NCI-H2227 (cell line): ENCODE measurements around the gene SALL4.
A peak's percentile ranks its signal among the peaks of the same experiment; 100 is the strongest.
"Not testable (repeated sequence)": the region's sequence is repeated elsewhere in the genome, so short reads cannot be mapped to it uniquely, and the experiment has no call there.

Source experiments
- DNase-seq: peaks from one replicate; lab custom pipeline; 2025; ENCODE audit not compliant: unreplicated experiment; lab: John Stamatoyannopoulos, UW

Gene SALL4

DNA sequence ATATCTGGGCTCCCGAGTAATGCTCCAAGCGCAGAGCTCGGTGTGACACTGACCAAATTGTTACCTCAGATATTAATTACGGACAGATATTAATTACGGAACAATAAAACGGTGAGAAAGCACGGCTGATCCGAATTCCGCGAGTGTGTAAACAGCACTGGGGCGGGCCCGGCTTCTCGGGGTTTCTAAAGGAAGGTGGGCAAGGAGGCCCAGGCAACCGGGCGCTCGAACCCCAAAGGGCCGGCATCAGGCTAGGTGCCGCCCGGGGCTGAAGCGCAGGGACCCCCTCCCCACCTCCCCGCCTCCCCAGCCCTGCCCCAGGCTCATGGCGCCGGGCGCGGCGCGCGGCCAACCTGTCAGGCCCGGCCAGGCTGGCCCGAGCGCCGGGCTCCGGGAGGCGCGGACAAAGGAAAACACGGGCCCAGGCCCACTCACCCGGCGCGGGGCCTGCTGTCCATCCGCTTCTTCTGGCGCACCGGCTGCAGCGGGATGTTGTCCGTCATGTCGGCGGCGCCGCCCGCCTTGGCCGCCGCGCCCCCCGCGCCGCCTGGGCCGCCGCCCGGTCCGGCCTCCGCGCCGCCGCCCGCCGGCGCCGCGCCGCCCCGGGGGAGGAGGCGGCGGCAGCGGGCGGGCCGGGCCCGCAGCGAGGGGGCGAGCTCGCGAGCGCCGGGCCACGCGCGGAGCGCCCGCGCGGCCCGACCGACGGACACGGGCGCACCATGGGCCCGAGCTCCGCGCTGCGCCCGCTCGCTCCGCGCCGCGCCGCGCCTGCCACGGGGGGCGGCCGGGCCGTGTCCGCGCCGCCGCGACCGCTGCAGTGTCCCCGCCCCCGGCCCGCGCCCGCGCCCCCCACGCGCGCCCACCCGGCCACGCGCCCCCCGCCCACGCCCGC is 34.2 kb downstream of the SALL4 start, which contains the start of gene ATP9A:
Gene ATP9A (minus strand): TSS at position 524 of the 892 bp plus-strand sequence. CDS start 21 bp downstream, at position 503.
- DNase-seq = peak; percentile 43

DNA sequence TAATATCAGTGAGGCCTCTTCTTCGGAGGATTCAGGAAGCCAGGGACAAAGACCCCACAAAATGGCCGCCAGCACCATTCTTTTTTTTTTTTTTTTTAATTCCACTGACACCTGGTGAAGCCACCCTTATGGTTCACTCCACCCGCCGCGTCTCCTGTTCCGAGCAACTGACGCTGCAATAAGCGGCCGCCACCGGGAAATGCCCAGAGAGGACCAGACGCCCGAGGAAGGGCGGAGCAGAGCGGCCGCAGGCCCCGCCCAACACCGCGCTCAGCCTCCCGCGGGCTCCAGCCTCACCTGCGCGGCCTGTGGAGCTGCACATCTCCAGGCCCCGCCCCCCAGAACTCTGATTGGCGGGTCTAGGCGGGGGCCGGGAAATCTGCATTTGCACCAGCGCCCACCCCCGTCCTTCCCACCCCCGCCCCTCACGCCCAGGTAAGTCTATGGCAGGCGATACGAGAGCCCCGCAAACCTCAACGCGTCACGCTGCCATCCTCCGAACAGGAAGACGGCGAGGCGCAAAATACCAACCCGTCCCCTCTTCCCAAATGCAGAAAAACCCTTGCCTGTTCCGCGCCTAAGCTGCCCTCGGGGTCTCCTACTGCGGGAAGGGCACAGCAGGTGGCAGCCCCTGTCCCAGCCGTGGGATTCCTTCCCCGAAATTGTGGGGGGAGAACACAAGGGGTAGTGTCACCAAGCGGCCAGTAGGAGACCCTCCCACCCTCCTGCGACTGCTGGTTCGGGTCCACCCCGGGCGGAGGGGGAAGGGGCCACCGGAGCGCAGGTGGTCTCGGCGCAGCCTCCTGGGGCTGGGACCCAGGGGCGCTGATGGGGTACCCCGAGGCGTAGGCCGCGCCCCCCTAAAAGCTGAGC is 35.1 kb downstream of the SALL4 start:
- peak; percentile 92 for DNase-seq

DNA sequence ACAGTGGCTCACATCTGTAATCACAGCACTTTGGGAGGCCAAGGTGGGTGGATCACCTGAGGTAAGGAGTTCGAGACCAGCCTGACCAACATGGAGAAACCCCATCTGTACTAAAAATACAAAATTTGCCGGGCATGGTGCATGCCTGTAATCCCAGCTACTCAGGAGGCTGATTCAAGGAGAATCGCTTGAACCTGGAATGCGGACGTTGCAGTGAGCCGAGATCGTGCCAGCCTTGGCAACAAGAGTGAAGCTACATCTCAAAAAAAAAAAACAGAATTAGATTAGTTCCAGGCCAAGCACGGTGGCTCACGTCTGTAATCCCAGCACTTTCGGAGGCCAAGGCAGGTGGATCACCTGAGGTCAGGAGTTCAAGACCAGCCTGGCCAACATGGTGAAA is 36.9 kb downstream of the SALL4 start:
- not testable (repeated sequence) for DNase-seq

DNA sequence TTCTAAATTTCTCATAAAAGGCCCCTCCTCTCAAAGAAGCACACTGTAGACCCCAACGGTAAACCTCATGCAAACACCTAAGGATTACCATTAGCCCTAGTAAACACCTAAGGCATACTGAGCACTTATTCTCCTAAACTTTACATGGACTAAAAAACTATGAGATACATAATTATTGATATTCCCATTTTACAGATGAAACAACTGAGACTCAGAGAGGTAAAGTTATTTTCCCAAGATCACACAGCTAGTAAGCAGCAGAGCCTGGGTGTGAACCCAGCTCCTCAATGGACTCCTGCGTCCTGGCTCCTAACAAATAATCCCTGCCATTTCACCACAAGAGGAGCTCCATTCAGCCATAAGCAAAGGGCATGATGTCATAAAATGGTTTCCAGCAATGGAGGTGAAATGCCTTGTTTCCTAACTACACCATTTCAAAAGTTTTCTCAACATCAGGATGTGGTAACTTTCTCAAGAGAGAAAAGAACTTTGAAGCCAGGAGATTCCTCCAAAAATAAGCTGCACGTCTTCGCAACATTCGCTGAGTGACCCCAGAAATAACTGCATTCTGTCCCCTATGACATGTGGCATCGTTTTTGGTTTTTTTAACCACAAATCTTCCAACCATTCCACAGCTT is 38.2 kb downstream of the SALL4 start:
- no peak for DNase-seq

DNA sequence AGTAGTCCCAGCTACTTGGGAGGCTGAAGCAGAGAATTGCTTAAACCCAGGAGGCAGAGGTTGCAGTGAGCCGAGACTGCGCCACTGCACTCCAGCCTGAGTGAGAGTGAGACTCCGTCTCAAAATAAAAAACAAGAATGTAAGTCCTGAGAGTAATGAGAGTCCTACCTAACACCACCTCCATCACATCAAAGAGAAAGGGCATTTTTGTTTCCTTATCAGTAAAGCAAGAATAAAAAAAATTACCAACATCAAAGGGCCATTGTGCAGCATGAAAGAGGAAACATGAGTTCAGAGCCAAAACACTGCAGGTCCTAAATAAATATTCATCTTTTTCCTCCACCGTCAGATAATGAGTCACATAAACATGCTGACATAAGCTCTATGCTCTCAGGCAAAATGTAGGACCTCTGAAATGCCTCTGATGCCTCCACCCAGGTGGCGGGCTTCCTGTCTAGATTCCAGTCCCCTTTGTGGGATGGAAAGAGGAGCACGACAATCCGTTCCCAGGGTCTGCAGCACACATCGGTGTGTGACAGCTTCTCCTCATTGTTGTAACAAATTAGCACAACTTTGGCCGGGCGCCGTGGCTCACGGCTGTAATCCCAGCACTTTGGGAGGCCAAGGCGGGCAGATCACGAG is 41.3 kb downstream of the SALL4 start:
- DNase-seq = no peak

DNA sequence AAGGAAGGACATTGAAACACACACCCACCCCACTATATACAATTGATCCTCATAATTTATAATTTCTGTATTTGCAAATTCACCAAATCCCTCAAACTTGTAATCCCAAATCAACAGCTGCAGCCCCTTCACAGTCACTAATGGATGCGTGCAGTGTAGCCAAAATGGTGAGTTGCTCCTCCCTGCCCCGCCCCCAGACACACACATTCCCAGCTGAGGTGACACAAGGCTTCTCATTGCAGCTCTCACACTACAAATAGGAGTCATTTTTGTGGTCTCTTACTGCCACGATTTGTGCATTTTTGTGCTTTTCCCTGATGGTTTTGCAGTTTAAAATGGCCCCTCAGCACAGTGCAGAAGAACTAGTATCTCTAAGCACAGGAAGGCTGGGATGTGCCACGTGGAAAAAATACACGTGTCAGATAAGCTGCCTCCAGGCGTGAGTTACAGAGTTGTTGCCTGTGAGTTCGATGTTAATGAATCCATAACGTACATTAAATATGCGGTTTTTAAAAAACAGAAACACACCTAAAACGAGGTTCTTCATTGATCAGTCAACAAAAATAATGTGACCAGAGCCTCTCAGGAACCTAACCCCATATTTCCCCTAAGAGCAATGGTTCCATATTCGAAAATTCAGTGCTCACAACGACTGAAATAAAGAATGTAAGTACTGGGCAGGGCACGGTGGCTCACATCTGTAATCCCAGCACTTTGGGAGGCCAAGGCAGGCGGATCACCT is 42.4 kb downstream of the SALL4 start:
- no peak for DNase-seq

DNA sequence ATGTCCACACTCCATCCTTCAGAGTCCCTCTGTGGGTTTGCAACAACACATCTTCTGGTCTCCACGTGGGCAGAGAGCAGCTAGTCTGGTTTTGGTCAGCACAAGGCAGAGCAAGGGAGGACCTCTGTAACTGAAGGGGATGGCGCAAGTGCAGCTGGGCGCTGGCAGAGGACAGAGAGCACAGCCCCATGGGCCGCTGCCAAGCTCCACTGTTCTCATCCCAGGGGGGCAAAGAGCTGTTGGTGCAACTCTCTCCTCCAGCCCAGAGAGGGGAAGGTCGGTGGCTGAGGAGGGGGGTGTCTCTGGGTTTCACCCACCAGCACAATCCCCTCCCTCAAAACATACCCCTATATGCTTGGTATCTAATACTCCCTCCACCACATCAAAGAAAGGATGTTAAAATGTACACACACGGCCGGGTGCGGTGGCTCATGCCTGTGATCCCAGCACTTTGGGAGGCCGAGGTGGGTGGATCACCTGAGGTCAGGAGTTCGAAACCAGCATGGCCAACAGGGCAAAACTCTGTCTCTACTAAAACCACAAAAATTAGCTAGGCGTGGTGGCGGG is 43.3 kb downstream of the SALL4 start:
- no peak for DNase-seq

DNA sequence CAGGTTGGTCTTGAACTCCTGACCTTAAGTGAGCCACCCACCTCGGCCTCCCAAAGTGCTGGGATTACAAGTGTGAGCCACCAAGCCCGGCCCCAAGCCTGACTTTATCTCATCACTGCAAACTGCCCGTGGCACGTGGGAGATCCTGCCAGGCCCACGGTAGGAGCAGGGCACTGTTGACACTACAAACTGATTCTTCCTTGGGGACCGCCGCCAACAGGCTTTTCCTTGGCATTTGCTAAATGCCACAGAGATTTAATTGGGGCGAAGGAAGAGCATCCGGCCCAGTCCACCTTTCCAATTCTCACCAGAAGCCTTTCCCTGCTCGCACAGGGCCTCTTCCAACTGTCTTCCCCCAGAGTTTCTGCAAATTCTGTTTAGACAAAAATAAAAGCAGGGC is 45.1 kb downstream of the SALL4 start:
- no peak for DNase-seq

DNA sequence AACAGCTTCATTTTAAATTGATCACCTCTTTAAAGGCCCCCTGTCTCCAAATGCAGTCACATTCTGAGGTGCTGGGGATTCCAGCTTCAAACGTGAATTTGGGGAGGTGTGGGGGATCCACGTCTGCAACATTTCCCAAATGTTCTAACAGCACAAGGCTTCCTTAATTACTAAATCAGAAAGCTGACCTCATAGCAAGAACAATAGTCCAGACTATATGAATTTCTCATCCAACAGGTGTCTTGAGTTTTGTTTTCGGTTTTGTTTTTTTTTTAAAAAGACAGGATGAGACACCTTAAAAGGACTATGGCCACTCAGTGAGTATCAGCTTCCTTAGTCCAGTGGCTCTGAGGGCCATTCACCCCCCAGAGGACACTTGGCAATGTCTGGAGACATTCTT is 45.7 kb downstream of the SALL4 start:
- no peak for DNase-seq

DNA sequence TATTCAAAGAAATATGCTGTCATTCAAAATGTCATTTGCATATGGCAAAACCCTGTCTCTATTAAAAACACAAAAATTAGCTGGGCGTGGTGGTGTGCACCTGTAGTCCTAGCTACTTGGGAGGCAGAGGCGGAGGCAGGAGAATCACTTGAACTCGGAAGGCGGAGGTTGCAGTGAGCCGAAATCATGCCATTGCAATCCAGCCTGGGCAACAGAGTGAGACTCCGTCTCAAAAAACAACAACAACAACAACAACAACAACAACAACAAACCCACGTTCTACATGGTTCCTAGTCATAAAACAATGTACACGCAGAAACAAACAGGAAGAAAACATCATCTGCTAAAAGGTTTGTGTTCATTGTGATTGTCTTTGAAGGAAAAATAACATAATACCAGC is 49.1 kb downstream of the SALL4 start:
- not testable (repeated sequence) for DNase-seq

DNA sequence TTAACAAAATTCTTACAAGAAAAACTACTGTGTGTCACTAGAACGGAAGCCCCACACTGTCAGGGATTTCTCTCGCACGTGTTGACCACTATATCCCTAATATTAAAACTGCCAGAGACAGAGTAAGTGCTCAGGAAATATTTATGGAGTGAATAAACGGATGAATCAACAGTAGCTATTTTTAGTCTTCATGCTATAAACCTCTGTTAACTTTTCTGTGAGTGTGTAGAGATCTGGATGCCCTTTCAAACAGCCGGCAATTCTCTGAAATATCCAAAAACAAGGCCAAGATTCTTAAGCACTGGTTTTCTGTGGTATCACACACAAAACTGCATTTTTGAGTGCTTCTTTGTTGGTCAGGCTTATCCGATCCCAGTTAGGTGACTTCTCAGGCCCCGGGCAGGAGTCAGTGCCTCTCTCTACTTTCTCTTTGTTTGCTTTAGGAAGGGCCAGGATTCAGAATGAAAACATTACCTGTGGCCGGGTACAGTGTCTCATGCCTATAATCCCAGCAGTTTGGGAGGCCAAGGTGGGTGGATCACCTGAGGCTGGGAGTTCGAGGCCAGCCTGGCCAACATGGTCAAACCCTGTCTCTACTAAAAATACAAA is 49.9 kb downstream of the SALL4 start:
- no peak for DNase-seq

DNA sequence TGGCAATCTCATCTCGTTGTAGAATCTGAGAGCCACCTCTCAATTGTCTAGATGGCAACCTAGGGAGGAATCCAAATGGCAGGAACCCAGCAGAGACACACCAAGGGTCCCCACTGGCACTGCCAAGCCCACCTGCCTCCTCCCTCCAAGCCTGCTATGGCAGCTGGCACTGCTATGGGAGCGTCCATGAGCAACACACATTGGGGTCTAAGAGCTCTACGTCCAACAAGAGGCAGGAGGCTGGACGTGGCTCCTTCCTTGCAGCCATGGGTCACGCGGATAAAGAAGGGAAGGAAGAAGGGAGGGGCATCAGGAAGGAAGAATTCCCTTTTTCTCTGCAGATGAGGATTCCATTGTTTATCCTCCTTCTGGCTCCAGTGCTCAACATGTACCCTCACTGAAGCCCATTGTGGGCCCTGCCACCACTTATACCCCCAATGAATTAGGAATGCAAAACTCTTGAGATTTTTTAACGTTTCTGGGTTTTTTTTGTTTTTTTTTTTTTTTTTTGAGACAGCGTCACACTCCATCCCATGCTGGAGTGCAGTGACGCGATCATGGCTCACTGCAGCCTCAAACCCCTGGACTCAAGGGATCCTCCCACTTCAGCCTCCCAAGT is 51.4 kb downstream of the SALL4 start:
- no peak for DNase-seq

DNA sequence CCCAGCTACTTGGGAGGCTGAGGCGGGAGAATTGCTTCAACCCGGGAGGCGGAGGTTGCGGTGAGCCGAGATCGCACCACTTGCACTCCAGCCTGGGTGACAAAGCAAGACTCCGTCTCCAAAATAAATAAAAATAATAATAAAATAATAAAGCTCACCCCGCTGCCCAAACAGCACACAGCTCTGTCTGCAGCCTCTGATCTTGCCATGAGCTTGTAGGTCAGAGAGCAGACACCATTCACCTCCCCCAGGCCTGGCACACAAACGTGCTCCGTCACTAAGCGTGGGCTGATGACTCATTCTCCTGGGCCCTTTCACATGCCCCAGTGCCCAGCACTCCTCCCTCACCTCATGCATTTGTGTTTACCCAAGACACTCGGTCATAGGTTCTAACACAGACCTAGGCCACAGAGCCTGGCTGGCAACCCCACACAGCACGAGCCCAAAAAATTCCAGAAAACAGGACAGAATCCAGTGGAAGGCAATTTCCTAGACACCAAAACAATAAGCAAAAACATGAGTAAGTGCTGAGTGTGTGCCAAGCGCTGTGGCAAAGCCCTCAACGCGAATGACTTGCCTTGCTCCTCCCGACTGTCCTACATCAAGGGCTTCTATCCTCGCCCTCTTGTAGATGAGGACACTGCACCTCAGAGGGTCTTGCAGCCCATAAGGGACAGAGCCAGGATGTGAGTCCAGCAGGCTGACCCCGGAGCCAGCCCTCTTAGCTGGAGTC is 52.1 kb downstream of the SALL4 start:
- DNase-seq = no peak

DNA sequence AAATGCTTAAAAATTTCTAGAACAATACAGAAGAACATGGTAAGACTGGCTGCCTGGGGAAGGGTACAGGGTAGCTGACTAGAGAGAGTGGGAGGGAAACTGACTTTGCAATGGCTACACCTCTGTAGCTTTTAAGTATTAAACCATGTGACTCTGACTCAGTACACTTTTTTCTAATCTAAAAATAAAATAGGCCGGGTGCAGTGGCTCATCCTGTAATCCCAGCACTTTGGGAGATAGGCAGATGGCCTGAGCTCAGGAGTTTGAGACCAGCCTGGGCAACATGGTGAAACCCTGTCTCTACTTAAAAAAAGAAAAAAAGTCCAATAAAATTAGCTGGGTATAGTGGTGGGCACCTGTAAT is 52.7 kb downstream of the SALL4 start:
- no peak for DNase-seq

DNA sequence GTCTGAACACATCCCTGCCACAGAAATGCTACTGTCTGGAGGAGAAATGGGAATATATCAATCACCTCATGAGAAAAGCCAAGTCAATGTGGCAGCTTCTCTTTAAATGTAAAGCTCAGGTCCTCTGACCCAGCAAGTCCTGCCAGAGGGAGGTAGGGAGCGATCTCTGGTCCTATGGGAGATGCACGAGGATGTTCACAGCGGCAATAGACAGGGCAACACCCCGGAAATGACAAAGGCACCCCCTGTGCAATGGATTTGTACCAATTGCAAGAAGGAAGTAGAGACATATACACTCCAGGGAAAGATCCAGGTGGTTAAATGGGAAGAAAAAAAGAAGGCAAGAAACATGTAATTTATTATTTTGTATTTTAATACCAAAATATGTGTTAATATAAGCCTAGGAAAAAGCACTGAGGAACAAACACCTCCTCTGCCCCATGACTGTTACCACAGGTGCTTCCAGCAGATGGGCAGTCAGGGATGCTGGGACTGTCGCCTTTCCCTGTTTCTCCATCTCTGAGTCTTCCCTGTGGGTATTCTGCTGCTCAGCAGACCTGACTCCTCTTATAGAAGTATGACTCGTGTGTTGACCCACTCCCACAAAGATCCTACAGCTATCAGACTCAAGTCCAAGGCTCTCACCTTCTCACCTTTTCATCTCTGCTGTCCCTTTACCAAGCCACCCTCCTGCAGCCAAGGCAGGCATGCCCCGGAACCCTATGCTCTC is 55.0 kb downstream of the SALL4 start:
- no peak for DNase-seq

DNA sequence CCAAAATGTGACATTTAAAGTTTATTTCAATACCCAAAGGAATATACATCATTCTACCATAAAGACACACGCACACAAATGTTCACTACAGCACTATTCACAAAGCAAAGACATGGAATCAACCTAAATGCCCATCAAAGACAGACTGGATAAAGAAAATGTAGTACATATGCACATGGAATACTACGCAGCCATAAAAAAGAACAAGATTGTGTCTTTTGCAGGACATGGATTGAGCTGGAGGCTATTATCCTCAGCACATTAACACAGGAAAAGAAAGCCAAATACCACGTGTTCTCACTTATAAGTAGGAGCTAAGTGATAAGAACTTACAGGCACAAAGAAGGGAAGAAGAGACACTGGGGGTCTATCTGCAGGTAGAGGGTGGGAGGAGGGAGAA is 56.5 kb downstream of the SALL4 start:
- DNase-seq = no peak

DNA sequence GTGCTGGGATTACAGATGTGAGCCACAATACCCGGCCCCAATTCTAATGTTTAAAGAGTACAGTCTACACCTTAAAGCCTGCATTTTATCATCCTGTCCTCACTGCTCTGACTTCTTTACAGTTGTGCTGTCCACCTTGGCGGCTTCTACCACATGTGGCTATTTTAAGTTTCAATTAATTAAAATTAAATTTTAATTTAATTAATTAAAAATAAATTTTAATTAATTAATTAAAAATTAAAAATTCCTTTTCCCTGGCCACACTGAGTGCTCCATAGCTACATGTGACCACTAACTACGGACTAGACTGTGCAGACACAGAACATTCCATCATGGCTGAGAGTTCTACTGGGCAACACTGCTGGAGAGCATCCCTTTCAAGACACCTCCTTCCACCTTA is 61.5 kb downstream of the SALL4 start:
- DNase-seq = no peak

DNA sequence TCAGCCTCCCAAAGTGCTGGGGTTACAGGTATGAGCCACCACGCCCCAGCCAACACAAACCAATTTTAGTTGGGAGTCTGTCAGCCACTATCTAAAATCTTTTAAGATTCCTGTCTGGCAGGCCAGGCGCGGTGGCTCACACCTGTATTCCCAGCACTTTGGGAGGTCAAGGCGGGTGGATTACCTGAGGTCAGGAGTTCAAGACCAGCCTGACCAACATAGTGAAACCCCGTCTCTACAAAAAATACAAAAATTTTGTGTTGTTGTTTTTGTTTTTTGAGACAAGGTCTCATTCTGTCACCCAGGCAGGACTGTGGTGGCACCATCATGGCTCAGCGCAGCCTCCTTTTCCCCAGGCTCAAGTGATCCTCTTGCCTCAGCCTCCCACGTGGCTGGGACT is 62.0 kb downstream of the SALL4 start:
- DNase-seq = not testable (repeated sequence)
